ENCODE measurements around the gene TH. TPM values are rescaled to one million over a fixed set of nuclear protein-coding genes. Genes with fewer than 3 reads are reported as not detected.

The TH gene
- polyA plus RNA-seq, 1 donor from 2014 or later: 3.6 TPM

DNA sequence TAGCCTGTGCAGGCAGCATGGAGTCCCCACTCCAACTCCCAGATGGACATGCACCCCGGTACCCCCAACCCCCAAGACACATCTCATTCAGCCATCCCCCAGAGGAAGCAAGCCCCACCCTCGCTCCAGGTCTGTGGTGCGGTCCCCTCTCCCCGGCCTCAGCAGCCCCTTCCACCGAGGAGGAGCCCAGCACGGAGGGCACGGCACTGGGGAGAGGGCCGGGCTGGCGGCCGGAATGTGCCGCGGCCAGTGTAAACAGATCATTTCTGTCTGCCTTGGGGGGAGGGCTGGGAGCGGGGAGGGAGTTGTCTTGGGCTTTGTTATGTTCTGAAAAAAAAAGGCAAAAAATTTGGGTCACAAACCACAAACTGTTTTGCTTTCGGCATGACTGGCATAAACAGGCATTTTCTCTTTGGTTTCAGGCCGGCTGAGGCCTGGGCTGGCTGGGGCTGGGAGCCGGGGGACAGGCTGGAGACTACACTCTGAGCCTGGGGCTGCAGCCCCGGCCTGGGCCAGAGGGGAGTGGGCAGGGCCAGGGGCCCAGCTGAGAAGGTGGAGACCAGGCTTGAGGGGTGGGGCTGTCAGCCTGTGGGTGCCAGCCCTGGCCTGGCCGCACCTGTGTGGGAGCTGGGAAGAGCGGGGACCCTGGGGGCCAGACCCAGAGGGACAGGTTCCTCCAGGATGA lies 49.3 kb downstream of the TH start:
- no peaks in the 10 kb centered on the region for H3F3A ChIP-seq (ENCODE audit: insufficient read depth, low read length, poor library complexity, severe bottlenecking)
- H3K9ac ChIP-seq (ENCODE audit: low read length): no peak overlapping the region
- no peak overlapping the region for H3K4me3 ChIP-seq (ENCODE audit: low read length)
- H3K27me3 ChIP-seq (ENCODE audit: insufficient read depth, low read depth, low read length): no peaks in the 10 kb centered on the region
- H3K36me3 ChIP-seq (ENCODE audit: insufficient read depth, low read length): no peaks in the 10 kb centered on the region
- H3K4me2 ChIP-seq (ENCODE audit: low read length): no peak overlapping the region
- no peaks in the 10 kb centered on the region for H3K9me2 ChIP-seq (ENCODE audit: insufficient read depth, low read length)
- H3K9me3 ChIP-seq (ENCODE audit: low read length): no peaks in the 10 kb centered on the region
- no peaks in the 10 kb centered on the region for H4K20me1 ChIP-seq (ENCODE audit: insufficient read depth)
- no peak for TF ChIP-seq MXI1 (conservative IDR thresholded peaks at IDR 0.05; ENCODE audit: poor library complexity, severe bottlenecking)
- TF ChIP-seq EZH2 (IDR thresholded peaks at IDR 0.05; ENCODE audit: borderline replicate concordance, insufficient read depth, low read length, poor library complexity, severe bottlenecking): no peak
- TF ChIP-seq RAD21 (conservative IDR thresholded peaks at IDR 0.05): no peak
- TF ChIP-seq TAF1 (IDR thresholded peaks at IDR 0.05; ENCODE audit: low read depth): no peak
- TF ChIP-seq CTCF (IDR thresholded peaks at IDR 0.05; ENCODE audit: poor library complexity, severe bottlenecking): no peak
- TF ChIP-seq POLR2AphosphoS5 (IDR thresholded peaks at IDR 0.05): no peak
- TF ChIP-seq SMC3 (conservative IDR thresholded peaks at IDR 0.05; ENCODE audit: poor library complexity): no peak
- TF ChIP-seq EP300 (conservative IDR thresholded peaks at IDR 0.05; ENCODE audit: poor library complexity, severe bottlenecking): no peak
- TF ChIP-seq, protein P1, sequence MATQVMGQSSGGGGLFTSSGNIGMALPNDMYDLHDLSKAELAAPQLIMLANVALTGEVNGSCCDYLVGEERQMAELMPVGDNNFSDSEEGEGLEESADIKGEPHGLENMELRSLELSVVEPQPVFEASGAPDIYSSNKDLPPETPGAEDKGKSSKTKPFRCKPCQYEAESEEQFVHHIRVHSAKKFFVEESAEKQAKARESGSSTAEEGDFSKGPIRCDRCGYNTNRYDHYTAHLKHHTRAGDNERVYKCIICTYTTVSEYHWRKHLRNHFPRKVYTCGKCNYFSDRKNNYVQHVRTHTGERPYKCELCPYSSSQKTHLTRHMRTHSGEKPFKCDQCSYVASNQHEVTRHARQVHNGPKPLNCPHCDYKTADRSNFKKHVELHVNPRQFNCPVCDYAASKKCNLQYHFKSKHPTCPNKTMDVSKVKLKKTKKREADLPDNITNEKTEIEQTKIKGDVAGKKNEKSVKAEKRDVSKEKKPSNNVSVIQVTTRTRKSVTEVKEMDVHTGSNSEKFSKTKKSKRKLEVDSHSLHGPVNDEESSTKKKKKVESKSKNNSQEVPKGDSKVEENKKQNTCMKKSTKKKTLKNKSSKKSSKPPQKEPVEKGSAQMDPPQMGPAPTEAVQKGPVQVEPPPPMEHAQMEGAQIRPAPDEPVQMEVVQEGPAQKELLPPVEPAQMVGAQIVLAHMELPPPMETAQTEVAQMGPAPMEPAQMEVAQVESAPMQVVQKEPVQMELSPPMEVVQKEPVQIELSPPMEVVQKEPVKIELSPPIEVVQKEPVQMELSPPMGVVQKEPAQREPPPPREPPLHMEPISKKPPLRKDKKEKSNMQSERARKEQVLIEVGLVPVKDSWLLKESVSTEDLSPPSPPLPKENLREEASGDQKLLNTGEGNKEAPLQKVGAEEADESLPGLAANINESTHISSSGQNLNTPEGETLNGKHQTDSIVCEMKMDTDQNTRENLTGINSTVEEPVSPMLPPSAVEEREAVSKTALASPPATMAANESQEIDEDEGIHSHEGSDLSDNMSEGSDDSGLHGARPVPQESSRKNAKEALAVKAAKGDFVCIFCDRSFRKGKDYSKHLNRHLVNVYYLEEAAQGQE (IDR thresholded peaks at IDR 0.05; ENCODE audit: borderline replicate concordance): no peak
- H2AFZ ChIP-seq (ENCODE audit: low read depth, low read length): no peak overlapping the region
- no peaks in the 10 kb centered on the region for H3K79me2 ChIP-seq (replicated peaks; ENCODE audit: insufficient read depth, low read length)
- H3K27ac ChIP-seq (ENCODE audit: low read length): no peak overlapping the region

GRCh38 chr11:2121227-2122130 lies 50.1 kb downstream of the TH start:
- Histone ChIP-seq H3K9ac (ENCODE audit: low read length) (no peak overlapping the region), H3K4me2 (ENCODE audit: low read length) (no peak overlapping the region), H3K9me2 (ENCODE audit: insufficient read depth, low read length) (no peaks in the 10 kb centered on the region), H2AFZ (ENCODE audit: low read depth, low read length) (no peak overlapping the region), H3K27me3 (ENCODE audit: insufficient read depth, low read depth, low read length) (no peaks in the 10 kb centered on the region), H3K4me3 (ENCODE audit: low read length) (no peak overlapping the region), H3K79me2 (replicated peaks; ENCODE audit: insufficient read depth, low read length) (no peaks in the 10 kb centered on the region), H3K9me3 (ENCODE audit: low read length) (peaks cover 5% of the 10 kb centered on the region), H3K27ac (ENCODE audit: low read length) (no peak overlapping the region), H3K36me3 (ENCODE audit: insufficient read depth, low read length) (no peaks in the 10 kb centered on the region), H3F3A (ENCODE audit: insufficient read depth, low read length, poor library complexity, severe bottlenecking) (no peaks in the 10 kb centered on the region), H4K20me1 (ENCODE audit: insufficient read depth) (no peaks in the 10 kb centered on the region)
- no peak for TF ChIP-seq TAF1 (IDR thresholded peaks at IDR 0.05; ENCODE audit: low read depth)
- no peak for TF ChIP-seq EZH2 (IDR thresholded peaks at IDR 0.05; ENCODE audit: borderline replicate concordance, insufficient read depth, low read length, poor library complexity, severe bottlenecking)
- TF ChIP-seq CTCF (IDR thresholded peaks at IDR 0.05; ENCODE audit: poor library complexity, severe bottlenecking): no peak
- no peak for TF ChIP-seq RAD21 (conservative IDR thresholded peaks at IDR 0.05)
- no peak for TF ChIP-seq MXI1 (conservative IDR thresholded peaks at IDR 0.05; ENCODE audit: poor library complexity, severe bottlenecking)
- TF ChIP-seq, protein P1 (IDR thresholded peaks at IDR 0.05; ENCODE audit: borderline replicate concordance): no peak
